Panc1 (cell line): ENCODE data around the gene HTRA3.

Experiments used
- POLR2AphosphoS5 ChIP-seq: IDR thresholded peaks from 2 replicates; pipeline ENCODE4 v1.6.1; 2012; ENCODE audit warnings: mild to moderate bottlenecking, low read depth, low read length, moderate library complexity
- TF ChIP-seq, protein P1 (sequence below), 2 experiments: IDR thresholded peaks; 2 replicates each; pipeline ENCODE4 v1.6.1; 2011 to 2012; ENCODE audit warnings: low read depth in 2 of 2, control low read depth in 1 of 2, low read length in 1 of 2, mild to moderate bottlenecking in 1 of 2, moderate library complexity in 1 of 2; ENCODE audit not compliant: insufficient read depth in 1 of 2
- TF ChIP-seq, protein P2 (sequence below): fragments of 450-650 bp; IDR thresholded peaks from 2 replicates; pipeline ENCODE4 v1.5.1; 2017; ENCODE audit warnings: mild to moderate bottlenecking

DNA sequence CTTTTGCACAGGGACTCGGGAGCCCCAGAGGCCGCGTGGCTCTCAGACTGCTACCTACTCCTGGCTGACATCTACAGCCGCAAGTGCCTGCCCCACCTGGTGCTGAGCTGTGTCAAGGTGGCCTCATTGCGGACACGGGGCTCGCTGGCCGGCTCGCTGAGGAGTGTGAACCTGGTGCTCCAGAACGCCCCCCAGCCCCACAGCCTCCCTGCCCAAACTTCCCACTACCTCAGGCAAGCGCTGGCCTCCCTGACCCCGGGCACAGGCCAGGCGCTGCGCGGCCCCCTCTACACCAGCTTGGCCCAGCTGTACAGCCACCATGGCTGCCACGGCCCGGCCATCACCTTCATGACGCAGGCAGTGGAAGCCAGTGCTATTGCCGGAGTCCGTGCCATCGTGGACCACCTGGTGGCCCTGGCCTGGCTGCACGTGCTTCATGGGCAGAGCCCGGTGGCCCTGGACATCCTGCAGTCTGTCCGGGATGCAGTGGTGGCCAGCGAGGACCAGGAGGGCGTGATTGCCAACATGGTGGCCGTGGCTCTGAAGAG is 41.7 kb upstream of the HTRA3 start:
- TF ChIP-seq, protein P1, sequence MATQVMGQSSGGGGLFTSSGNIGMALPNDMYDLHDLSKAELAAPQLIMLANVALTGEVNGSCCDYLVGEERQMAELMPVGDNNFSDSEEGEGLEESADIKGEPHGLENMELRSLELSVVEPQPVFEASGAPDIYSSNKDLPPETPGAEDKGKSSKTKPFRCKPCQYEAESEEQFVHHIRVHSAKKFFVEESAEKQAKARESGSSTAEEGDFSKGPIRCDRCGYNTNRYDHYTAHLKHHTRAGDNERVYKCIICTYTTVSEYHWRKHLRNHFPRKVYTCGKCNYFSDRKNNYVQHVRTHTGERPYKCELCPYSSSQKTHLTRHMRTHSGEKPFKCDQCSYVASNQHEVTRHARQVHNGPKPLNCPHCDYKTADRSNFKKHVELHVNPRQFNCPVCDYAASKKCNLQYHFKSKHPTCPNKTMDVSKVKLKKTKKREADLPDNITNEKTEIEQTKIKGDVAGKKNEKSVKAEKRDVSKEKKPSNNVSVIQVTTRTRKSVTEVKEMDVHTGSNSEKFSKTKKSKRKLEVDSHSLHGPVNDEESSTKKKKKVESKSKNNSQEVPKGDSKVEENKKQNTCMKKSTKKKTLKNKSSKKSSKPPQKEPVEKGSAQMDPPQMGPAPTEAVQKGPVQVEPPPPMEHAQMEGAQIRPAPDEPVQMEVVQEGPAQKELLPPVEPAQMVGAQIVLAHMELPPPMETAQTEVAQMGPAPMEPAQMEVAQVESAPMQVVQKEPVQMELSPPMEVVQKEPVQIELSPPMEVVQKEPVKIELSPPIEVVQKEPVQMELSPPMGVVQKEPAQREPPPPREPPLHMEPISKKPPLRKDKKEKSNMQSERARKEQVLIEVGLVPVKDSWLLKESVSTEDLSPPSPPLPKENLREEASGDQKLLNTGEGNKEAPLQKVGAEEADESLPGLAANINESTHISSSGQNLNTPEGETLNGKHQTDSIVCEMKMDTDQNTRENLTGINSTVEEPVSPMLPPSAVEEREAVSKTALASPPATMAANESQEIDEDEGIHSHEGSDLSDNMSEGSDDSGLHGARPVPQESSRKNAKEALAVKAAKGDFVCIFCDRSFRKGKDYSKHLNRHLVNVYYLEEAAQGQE (IDR thresholded peaks at IDR 0.05; ENCODE audit: insufficient read depth in 1 of 2, low read depth in 2 of 2, low read length in 1 of 2), result no peak
- TF ChIP-seq, protein P2, sequence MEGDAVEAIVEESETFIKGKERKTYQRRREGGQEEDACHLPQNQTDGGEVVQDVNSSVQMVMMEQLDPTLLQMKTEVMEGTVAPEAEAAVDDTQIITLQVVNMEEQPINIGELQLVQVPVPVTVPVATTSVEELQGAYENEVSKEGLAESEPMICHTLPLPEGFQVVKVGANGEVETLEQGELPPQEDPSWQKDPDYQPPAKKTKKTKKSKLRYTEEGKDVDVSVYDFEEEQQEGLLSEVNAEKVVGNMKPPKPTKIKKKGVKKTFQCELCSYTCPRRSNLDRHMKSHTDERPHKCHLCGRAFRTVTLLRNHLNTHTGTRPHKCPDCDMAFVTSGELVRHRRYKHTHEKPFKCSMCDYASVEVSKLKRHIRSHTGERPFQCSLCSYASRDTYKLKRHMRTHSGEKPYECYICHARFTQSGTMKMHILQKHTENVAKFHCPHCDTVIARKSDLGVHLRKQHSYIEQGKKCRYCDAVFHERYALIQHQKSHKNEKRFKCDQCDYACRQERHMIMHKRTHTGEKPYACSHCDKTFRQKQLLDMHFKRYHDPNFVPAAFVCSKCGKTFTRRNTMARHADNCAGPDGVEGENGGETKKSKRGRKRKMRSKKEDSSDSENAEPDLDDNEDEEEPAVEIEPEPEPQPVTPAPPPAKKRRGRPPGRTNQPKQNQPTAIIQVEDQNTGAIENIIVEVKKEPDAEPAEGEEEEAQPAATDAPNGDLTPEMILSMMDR, result no peak
- TF ChIP-seq POLR2AphosphoS5, result no peak
